ENCODE results near the gene STARD7.
A peak's percentile ranks its signal among the peaks of the same experiment; 100 is the strongest.
"Not testable (repeated sequence)": the region's sequence is repeated elsewhere in the genome, so short reads cannot be mapped to it uniquely, and the experiment has no call there.

The STARD7 gene

DNA sequence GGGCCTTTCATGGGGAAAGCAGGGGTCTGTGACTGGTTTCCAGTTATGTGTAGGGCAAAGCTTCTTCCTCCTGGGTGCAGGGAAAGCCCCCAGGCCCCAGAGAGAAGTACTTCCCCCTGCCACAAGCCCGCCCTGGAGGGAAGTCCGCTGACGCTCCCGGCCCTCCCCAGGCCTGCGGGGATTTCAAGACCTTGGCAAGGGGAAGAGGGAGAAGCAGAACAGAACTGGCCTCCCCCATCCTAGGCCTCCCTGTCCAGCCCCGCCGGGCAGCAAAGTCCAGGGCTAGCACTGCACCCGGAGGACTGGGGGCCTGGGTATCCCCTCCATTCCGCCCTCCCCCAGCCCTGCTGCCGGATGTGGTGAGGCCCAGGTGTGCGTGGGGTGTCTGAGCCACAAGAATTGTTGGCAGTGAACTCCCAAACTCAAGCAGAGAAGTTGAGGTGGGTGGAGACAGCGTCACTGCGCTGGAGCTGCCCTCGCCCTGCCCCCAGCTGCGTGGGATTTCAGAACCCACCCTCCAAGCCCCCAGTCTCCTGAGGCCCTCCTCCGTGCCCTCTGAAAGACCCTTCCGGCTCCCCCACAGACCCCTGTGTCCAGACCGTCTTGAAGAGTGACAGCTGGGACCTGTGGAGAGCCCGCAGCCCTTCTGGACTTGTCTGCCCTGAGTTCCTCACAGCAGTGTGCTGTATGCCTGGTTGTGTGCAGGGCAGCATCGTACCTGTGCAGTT, 62.3 kb downstream of the STARD7 start:
- peak; percentile 88 for DNase-seq

DNA sequence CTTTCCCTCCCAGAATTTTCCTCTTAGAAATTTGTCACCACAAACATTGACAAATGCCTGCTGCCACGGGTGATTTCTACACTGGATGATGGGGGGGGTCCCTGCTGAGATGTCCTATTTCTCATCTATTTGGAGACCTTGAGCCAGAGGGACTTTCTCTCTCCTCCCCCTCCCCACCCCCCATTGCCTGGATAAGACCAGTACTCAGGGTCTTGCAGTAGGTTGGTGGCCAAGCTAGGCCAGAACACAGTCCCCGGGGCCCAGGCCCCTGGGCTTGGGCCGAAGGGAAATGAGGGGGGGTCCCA, 62.8 kb downstream of the STARD7 start:
- no peak for DNase-seq

DNA sequence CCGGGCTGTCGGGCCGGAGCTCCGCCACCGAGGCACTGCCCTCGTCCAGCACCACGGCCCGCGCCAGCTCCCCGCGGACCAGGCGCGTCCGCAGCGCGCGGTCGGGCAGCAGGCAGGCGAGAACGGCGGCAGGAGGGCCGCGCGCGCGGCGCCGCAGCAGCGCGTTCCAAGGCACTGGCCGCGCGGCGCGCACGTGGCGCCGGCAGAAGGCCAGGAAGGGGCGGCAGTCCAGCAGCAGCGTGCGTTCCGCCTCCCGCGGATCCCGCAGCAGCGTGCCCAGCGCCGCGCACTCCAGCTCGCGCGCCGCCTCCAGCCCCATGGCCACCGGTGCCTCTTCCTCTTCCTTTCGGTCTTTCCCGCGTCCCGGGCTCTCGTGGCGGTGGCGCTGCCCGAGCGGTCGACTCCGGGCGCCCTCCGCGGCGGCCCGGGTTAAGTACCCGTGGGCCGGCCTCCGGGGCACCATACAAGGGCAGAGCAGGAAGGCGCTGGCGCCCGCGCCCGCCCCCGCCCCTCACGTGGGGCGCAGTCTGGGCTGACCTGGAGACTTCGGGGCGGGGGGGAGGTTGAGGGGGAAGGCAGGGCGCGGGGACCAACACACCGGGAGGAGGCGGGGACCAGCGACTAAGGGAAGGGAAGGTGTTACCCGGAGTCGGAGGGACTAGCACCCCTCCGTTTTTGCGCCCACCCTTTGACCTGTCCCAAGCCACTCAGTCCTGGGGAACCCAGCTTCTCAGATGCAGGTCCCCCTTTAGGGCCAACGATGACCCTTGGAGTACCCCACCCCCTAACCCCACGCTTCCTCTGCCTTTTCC, 63.4 kb downstream of the STARD7 start, which contains the start of gene DUSP2:
DUSP2 (minus strand) TSS at position 405 of the 812 bp plus-strand sequence; CDS start at position 319, 86 bp downstream.
- peak; percentile 96 for DNase-seq

DNA sequence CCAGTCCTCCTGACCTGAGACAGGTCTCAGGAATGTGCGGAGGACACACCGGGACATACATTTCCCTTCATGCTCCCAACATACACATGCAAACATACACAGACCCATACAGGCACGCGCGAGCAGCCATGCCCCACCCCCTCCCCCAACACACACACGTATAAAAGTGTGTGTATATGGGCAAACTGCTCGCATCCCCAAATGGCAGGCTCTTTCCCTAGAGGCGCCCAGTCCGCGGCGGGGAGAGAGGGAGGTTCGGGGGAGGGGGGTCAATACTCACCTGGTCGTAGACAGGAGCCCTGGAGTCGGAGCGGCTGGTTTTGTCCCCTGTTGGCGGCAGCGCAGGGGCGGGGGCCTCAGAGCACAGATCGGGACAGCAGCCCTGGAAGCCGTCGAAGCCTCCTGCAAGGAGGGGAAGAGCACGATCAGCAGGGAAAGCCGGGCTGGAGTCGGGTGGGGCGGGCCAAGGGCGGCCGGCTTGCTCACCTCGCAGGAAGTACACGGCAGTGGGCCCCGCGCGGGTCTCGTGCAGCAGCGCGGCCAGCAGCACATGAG, 64.1 kb downstream of the STARD7 start:
- DNase-seq: peak; percentile 57

DNA sequence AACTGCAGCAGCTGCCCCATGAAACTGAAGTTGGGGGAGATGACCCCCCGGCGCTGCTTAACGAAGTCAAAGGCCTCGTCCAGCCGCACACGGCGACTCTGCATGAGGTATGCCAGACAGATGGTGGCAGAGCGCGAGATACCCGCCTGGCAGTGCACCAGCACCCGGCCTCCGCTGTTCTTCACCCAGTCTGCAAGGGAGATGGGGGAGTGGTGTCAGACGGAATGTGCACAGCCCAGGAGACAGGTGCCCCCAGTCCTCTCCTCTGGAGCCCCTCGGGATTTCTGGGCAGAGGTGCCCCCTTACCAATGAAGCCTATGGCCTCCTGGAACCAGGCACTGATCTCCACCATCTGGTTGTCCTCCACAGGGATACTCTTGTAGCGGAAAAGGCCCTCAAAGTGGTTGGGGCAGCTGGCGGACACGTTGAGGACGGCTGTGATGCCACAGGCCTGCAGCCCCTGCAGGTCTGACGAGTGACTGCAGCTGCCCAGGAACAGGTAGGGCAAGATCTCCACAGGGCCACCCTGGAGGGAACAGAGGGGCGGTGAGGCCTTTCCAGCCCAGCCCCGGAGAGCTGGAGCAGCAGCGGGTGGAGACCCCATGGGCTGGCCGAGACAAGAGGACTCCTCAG, 64.7 kb downstream of the STARD7 start:
- DNase-seq: peak; percentile 62

GRCh38 chr2:96143231-96143847, 65.3 kb downstream of the STARD7 start:
- DNase-seq: peak; percentile 45

DNA sequence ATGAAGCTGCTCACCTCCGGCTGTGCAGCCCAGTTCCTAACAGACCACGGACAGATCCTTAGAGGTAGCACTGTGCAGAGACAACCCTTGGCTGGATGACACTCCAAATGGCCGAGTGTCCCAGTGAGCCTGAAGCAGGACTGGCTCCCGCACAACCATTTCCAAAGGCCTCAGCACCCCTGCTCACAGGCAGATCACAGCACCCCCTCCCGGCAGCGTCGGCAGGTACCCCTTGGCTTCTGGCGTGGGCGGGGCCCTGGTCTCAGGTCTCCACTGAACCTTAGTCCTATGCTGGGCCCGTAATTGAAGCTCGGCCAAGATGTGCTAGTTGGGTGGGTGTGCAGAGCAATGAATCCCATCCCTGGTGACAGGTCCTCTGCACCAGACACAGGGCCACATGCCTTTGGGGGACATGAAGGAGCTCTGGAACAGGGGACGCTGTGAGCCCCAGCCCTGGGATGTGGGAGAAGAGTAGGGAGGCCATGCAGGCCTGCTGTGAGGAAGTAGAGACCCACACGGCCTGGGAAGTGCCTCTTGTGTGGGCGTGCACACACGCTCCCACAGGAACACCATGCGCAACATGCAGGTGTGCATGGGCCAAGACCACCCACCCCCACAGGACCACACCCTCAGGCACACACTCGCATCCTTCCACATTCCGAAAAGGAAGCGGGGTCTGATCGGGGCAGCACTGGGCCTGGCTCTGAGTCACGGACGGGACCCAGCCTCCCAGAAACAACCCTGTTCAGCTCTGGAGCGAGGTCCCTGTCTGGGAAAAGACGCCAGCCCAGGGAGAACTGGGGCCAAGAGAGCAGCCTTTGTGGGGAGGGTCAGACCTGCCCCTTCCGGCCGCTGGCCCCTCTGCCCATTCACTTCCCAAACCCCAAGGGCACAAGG, 66.2 kb downstream of the STARD7 start:
- peak; percentile 74 for DNase-seq

- not testable (repeated sequence) for DNase-seq
Measured at GRCh38 chr2:96141624-96141967, 67.0 kb downstream of the STARD7 start.

GRCh38 chr2:96140941-96141623, 67.5 kb downstream of the STARD7 start:
- DNase-seq: no peak

GRCh38 chr2:96139181-96139758, 69.4 kb downstream of the STARD7 start:
- DNase-seq: no peak

DNA sequence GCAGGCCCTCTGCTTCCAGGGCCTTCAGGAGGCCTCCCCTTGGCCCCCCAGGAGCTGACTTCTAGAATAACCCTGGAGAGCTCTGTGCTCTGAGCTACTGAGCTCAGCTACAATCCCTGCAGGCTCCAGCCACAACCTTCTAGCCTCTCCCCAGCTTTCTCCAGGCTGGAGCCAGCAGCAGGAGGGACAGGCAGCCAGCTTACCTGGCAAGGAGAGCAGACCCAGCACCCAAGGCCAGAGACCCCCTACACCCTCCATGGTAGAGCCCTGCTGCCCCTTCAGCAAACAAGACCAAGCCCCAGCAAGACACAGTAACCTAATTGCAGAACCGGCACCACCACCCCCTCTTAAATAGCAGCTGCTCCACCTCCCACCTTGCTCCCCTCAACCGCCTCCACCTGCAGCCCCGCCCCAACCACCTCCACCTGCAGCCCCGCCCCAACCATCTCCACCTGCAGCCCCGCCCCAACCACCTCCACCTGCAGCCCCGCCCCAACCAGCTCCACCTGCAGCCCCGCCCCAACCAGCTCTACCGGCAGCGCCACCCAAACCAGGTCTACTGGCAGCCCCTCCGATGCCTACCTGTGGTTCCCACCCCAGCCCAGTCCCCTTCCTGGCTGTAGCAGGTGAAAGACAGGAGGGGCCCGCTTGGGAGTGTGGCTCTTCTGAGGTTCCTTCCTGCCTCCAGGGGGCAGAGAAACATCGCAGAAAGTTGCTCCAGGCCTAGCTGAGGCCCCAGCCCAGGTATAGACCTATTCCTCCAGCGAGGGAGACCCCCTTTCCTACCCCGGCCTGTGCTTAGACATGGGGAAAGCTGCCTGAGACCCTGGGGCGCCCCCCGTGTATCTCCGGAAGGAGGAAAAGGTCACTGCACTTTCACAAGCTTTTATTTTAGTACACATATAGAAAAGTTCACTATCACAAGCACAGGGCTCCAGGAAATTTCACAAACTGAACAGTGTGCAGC, 70.2 kb downstream of the STARD7 start, which contains the start of gene ASTL:
ASTL (minus strand) TSS at position 324 of the 967 bp plus-strand sequence; CDS start at position 258, 66 bp downstream.
- DNase-seq: peak; percentile 61

DNA sequence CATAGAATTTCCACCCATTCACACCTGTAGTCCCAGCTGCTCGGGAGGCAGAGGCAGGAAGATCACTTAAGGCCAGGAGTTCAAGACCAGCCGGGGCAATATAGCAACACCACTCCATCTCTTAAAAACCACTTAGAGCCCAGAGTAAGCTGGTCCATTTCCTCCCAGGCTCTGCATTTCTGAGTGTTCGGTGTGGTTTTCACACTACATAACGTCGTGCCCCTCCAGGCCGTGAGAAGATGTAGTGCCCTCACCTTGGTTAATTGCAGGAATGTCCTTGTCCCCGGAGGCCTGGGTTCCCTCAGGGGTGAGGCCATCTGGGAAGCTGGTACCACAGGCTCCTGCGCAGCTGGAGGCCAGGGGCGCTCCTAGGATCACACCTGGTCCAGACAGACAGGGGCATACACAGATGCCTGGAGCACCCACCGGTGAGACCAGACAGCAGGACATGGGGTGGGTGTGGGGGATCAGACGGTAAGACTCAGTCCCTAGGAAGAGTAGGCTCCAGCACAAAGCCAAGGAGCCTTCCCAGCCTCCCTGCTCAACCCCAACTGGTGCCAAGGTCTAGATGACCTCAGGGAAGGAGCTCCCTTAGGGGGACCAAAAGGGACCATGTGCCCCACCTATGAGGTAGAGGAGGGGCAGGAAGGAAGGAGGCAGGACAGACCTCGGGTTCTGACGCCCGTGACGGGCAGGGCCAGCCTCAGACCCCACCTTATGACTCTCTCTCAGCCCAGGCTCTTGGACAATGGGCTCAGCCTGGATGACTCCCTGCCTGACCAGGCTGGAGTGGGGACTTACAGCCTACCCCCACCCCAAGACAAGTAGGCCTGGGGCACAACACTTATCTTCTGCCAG, 71.1 kb downstream of the STARD7 start:
- DNase-seq: no peak

DNA sequence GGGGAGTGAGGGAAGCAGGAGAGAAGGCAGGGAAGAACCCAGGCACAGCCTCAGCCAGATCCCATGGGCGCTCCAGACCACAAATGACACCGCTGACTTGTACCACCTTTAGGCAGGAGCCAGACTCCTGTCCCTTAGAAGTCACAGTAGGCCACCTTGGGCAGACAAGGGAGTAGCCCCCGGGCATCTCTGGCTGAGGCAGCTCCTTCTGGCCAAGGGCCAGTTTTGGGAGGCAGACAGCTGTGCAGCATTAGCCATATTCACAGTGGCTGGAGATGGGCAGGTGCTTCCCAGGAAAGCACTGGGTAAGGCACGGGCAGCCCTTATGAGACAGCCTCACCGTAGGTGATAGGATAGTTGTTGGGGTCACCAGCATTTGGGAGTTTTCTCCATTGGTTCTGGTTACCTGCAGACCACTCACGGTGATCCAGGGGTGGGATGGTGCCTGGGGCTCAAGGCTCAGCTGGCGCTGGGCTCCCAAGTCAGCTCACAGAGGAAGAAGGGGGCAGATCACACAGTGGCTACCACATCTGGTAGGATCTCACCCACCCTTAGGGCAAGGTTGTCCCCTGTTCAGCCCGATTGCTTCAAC, 72.4 kb downstream of the STARD7 start:
- no peak for DNase-seq

DNA sequence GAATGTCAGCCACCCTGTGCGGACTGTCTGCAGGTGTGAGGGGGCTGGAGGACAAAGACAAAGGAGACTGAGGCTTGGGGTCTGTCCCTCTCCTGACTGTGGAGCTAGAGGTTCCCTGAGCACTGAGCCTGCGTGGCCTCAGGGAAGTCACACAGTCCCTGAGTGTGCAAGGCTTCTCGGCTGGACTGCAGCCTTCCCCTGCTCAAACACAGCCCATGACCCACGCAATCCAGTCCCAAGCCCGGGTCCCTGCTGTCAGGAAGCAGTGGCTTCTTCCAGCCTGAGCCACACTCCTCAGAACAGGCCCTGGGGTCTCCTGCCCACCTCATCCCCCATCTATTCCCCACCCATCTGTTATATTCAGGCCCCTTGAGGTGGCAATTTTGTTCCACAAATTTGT, 73.0 kb downstream of the STARD7 start:
- no peak for DNase-seq

DNA sequence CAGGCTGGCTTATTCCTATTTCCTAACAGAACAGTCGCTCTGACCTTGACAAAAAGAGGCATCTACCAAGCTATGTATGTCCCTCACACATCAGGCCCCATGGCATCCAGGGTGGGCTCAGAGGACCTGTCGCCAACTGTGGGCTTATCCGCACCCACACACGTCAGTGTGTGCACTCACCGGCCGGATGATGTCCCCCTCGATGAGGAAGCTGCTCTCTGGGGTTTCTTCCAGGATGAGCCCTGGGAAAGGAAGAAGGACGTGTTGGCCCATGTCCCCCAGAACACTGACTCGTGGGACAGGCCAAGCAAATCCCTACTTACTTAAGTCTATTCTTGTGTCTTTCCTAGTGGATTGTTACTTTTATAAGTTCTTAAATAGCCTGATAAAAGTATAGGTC, 73.5 kb downstream of the STARD7 start:
- no peak for DNase-seq

Data from activated CD4-positive, alpha-beta T cell treated with anti-CD3 and anti-CD28 coated beads, Interleukin-10, Interleukin-2, amounts not matched to agents 100 ng/mL and 50 ng/mL, durations not matched to agents 16 hours and 8 hours (primary cell).